GM21723 (cell line): ENCODE measurements around the gene XYLT1.

Experiments
- ATAC-seq: cut with Tn5 transposase; IDR thresholded peaks from one replicate; pipeline ENCODE4 v1.9.1; 2021; ENCODE audit warnings: mild to moderate bottlenecking, moderate library complexity; ENCODE audit not compliant: unreplicated experiment

The XYLT1 gene

DNA sequence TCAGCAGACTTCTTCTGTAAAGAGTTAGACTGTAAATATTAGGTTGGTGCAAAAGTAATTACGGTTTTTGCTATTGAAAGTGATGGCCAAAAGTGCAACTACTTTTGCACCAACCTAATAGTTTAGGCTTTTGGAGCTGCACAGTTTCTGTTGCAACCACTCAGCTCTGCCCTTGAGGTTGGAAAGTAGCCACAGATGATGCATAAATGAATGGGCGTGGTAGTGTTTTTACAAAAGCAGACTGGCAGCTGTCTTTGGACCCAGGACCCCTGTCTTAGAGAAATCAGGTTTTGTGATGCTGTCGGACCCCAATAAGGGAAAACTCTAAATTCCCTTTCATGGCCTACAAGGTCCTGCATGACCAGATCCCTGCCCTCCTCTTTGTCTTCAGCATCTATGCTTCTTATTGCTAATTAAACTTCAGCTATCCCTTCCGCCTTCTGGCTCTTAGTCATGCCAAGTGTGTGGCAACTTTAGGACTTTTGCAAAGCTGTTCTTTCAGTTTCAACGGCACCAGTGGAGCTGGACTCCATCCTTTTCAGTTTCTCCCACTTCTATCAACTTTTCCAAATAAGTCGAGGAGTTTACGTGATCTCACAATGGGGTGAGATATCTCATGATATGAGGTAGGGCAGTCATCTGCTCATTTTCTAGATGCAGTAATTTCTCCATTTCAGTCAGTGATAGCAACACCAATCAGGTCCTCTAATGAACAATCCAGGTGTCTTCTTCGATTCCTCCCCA lies 232.3 kb downstream of the XYLT1 start:
- ATAC-seq = no peak

DNA sequence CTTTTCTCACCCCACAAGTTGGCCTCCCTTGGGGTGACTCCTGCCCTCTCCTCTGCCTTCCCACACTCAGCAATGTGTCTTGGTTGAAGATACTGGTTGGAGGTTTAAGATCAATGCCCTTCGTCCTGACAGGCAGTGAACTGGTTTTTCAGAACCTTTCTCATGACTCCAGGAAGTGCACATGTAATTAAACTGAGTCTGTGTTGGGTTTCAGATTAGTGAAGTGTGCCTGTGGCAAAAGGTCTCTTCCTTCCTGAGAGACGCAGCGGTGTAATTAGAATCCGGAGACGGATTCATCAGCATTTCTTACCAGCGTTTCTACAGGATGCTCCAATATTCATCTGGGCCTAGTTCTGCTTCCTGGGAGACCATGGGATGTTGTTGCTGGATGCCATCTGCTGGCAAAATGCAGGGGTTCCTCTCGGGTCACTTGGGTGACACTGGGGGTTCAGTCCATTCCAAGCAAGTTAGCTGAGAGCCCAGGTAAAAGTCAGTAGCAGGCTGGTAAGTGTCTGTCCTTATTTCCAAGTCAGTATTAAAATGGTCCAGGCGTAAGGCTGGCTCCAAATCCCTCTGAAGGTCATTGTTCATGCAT lies 233.3 kb downstream of the XYLT1 start:
- no peak for ATAC-seq

DNA sequence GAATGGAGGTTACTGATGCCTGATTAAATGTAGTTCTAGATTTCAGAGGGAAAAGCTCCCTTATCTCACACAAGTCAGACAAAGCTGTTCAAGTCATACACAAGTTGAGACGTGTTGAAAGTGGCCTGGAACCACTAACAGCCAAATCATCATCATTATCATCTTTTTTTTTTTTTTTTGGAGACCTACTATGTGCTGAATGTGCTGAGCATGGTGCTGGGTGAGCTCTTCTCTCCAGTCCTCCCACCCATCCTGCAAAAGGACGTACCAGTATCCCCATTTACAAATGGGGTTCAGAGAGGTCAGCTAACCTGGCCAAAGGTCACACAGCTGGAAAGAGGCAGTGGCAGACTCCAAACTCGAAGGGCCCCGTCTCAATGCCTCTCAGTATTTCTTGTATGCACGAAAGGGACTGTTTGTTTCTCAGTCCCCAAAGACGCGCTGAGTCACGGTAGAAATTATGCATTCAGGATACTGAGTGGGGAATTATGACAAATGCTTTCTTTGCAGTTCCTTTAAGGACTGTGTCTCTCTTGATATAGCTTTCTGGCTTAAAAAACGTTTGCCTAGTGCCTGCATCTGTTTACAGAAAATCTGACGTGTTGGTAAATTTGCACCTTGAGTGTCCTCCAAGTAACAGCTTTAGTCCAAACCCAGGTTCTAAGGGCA lies 235.5 kb downstream of the XYLT1 start:
- no peak for ATAC-seq

DNA sequence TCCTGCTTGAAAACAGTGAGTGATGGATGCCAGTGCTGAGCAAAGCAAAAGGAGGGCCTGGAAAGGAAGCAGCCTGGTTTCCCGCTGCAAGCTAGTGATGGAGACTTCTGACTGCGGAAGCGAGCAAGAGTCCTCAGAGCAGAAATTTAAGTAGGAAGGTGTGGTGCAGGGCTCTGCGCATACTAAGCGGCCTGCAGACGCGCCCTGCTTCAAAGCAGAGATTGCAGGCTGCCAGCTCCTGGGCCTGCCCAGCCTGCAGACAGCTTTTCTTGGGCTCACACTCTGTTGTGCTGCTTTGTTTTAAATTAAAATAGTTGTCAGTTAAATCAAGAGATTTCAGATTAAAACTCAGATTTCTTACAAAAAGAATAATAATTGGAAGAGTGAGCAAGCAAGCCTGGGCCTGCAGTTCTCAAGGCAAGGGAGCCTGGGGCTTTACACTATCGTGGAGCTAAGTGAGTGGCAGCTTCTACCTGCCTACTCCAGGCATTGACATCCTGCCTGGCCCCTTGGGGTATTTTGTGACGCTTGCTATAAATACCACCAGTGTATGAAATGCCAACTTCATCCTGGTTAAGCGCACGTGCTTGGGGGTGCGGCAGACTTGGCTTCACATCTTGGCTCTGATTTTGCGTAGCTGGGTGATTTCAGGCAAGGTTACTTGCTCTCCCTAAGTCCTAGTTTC lies 237.3 kb downstream of the XYLT1 start:
- no peak for ATAC-seq

DNA sequence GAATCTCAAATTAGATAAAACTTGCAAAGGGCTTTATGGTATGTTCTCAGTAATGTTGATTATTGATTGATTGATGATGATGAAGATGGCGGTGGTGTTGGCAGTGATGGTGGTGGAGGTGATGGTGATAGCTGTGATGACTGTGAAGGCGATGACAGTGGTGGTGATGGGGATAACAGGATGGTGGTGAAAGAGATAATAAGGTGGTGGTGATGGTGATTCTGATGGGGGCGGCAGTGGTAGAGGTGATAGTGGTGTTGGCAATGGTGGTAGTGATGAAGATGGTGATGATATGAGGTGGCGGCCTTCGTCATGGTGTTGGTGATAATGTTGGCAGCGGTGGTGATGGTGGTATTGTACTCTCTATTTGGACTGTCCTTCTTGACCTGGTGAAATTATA lies 238.3 kb downstream of the XYLT1 start:
- no peak for ATAC-seq

DNA sequence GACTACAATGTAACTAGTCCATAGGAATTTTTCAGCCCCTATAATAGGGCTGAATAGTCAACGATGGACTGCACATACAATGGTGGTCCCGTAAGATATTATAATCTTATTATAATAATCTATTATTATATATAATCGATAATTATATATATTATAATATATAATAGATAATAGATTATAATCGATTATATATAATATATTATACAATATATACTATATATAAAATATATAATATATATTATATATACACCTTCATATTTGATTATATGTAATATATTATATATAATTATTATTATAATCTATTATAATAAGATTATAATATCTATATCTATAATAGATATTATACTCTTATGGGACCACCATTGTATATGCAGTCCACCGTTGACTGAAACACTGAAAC lies 238.8 kb downstream of the XYLT1 start:
- ATAC-seq = no peak

DNA sequence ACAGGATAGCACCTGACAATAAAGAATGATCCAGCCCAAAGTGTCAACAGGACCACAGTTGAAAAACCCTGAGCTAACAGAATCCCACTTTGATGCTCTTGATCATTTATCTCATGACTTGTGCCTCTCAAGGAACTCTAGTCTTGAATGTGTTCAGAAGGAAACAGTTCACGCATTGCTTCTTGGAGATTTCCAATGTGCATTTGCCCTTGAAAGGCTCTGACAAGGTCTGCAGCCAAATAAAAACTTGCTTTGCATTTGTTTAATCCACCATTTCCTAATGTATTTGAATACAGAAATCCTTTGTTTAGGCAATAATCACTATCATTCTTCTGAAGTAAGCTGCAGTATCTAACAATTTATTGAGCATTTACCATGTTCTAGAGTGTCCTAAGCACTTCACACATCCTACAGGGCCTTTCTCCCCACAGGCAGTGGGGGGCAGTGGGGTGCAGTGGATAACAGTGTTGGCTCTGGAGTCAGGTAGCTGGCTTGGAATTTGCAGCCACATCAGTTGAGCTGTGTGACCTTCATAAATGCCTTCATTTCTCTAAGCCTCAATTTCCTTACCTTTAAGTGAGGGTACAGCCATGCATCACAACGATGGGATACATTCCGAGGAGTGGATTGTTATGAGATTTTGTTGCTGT lies 239.7 kb downstream of the XYLT1 start:
- no peak for ATAC-seq

DNA sequence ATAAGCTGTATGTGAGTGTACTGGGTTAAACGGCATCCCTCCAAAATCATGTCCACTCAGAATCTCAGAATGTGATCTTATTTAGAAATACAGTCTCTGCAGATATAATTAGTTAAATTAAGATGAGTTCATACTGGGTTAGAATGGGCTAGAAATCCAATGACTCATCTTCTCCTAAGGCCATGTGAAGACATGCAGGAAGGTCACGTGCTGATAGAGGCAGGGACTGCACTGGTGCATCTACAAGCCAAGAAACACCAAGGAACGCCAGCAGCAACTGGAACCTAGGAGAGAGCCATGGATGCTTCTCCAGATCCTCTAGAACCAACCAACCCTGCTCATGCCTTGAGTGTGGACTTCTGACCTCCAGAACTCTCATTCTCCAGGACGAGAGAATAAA lies 241.0 kb downstream of the XYLT1 start:
- no peak for ATAC-seq

DNA sequence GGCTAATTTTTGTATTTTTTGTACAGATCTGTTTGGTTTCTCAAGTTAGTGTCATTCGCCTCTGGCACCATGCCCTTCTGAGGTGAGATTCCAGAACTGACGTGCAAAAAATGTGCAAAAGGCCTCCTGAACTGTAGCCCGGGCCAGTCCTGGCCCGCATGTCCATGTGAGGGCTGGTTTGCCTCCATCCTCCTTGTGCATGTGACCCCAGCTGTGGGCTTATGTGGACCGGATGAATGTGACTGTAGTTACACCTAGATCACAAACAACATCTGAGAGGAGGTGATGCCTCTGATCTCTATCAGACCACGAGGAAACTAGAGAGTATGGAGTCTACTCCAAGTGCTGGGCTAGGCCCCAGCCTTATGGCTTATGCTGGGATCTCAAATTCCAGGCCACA lies 241.6 kb downstream of the XYLT1 start:
- no peak for ATAC-seq

DNA sequence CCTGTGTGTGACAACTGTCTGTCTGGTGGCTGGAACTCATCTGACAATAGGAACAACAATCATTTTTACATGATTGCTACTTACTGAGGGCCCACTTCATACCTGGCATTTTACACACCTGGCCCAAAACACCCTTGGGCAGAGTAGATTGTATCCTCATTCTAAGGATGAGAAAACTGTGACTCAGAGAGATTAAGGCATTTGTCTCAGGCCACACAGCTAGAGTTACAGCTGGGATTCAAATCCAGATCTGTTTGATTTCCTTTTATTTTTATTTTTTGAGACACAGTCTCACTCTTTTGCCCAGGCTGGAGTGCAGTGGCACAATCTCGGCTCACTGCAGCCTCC lies 242.1 kb downstream of the XYLT1 start:
- no peak for ATAC-seq

DNA sequence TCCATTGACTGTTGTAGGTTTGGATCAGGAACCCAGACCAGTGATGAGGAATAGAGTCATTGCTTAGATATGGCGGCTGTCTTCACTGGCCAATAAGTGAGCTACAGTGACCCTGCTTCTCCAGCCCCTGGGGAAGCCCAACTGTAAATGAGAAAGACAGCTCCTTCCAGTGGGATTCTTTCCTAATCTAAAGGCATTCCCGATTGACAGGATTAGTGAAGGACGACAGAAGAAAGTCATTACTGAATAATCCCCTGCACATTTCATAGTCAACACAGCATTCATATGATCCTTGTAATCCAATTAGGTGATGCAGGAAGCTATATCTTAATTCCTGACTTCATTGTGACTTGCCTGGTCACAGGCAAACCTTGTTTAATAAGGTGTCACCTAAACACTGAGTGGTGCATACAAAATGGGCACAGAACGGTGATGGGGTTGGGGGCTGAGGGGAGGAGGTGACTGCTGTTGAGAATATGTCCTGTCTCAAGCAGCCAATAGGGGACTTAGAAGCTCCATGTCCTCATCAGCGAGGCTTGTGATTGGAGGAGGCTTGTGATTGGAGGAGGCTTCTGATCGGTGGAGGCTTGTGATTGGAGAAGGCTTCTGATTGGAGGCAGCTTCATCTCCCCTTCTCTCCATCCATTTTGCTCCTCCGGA lies 242.6 kb downstream of the XYLT1 start:
- no peak for ATAC-seq

DNA sequence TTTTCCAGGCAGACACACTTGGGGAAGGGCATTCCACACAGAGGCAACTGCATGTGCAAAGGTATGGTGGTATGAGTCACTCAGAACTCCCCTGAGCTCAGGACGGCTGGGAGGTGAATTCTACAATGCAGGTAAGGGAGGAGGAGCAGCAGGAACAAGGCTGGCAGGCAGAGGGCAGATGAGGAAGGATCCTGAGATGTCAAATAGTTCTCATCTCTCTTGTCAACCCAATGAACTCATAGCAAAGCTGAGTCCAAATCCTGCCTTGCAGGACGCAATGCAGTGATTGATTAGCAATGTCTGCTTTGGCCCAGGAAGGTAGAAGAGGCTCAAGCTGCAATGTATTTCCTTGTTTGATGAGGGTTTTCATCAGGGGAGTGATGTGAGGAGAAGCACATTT lies 243.5 kb downstream of the XYLT1 start:
- no peak for ATAC-seq

DNA sequence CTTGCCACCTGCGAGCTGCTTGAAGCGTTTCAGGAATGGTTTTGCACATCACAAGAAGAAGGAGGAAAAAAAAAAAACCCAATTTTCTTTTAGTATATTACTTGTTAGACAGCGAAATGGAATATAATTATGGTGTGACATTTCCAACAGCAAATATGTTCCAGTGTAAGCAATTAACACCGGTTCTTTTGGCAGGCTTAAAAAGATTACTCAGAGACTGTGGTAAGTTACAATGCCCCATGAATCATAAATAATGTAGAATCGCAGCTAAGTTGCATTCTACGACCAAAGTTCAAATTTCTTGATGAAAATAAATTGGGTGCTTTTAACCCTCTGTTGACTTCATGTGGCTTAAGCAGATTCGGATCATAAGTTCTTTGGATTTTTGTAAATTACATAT lies 245.2 kb downstream of the XYLT1 start:
- no peak for ATAC-seq

DNA sequence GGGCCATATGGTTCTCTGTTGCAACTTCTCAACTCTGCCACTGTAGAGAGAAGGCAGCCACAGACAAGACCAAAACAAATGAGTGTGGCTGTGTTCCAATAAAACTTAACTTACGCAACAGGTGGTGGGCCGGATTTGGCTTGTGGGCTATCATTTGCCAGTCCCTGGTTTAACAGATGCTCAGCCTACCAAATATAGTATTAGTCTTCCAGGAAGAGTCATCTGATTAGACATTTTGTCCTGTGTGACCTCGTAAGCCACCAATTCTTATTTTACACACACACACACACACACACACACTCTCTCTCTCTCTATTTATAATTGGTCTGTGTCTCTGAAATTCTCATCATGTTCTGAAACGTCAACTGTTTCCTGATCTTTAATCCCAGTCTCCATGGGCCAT lies 245.9 kb downstream of the XYLT1 start:
- no peak for ATAC-seq

DNA sequence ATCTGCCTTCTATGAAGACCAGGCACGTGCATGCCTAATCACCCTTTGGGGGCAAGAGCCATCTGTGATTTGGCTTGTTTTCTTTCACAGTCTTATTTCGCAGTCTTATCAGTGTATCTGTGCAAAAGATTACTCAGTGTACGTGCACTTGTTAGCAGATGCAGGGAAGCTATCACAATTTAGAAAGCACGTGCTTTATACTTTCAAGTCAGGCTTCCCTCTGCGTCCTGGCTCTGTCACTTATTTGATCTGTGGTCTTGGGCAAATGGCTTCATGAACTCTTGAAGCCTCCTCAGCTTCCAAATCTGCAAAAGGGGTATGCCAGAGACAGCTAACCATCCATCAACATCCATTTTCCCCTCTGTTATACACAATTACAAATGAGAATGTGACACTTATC lies 246.4 kb downstream of the XYLT1 start:
- no peak for ATAC-seq

DNA sequence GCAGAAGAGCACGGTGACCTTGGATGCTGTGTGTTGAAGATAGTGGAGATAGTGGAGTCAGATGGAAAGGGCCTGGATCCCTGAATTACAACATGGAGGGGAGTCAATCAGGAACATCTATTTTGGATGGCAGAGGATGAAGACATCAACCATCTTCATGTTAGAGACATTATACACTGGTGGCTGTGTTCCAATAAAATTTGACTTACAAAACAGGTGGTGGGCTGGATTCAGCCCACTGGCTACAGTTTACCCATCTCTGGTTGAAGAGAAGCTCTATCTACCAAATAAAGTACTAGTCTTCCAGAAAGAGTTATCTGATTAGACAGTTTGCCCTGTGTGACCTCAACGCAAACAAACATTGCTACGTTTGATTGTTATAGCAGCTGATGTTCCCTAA lies 247.2 kb downstream of the XYLT1 start:
- no peak for ATAC-seq

DNA sequence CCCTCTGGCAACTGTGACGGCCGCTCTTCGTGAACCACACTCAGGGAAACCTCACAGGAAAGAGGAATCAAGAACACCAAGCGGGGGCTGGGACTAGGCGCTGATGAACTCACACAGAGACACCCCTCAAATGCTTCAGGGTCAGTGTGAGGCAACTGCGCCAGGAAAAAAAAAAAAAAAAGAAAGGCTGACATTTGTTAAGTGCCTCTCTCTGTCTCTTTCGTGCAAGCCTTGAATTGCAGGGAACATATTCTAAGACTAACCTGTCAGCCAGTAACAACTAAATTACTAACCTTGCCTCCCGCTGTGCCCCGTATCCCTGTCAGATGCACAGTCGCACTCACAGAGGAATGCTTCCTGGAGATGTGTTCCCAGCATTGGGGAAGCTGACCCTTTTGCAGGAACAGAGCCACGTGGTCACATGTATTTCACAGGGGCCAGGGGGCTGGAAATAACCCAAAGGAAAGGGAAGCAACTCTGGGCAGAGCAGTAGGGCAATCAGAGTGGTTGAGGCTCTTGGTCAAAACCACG lies 247.8 kb downstream of the XYLT1 start:
- ATAC-seq = no peak

DNA sequence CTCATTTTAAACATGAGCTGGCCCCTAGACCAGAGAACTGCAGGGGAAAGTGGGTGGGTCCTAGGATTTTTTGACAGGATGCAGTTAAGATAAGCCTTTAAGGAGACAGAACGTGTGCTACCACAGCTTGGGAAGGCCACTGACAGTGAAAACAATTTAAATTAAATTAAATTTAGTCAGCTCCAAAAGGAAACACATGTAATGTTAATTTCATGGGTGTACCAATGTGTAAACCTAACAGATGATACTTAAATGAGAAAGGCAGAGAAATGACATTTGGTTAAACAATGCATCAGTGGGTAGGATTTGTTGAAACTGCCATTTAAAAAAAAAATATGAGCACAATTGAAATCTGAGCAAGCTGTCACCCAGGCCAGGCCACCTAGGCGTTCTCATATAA lies 250.8 kb downstream of the XYLT1 start:
- ATAC-seq = no peak

DNA sequence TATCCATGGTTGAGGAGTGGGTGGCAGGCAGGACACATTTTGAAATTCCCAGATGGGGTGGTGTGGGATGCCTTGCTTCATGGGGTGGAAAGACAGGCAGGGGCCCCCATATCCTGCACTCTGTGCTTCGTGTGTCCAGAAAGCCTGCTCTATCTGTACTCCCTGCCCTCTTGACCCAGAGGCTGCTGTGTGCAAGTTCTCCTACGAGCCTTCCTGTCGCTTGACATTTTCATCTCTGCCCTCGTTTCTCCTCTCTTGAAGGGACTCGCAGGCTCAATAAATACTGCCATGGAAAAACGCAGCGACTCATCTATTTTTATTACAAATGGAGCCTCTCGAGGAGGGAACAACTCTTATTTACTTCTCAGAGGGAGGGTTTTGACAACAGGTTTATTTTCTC lies 254.8 kb downstream of the XYLT1 start:
- no peak for ATAC-seq

DNA sequence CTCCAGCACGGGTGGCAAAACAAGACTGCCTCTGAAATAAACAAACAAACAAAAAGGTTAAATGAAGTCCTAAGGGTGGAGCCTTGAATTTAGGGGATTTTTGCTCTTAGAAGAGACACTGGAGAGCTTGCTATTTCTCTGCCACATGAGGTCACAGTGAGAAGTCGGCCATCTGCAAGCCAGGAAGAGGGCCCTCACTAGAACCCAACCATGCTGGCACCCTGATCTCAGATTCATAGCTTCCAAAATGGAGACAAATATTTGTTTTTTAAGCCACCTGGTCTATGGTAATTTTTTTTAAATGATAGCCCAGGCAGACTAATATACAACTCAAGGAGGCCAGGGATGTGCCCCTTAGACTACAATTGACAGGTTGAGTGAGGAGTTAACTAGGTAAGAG lies 255.5 kb downstream of the XYLT1 start:
- ATAC-seq = no peak

DNA sequence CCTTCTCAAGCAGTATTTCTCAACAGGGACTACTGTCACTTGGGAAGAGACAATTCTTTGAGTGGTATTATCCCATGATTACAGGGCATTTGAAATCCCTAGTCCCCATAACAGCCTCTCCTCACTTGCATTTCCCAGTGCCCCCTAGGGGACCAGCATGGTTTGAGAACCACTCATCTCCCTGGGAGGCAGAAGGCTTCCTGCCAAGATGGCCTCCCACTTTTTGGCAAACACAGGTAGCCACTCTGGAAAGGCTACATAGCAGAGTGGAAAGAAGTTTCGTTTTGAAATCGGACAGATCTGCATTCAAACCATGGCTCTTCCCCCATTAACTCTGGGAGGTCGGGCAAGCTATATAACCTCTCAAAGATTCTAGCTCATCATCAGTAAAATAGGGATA lies 256.8 kb downstream of the XYLT1 start:
- ATAC-seq = no peak
